PC-3 (cell line): ENCODE data around the gene UBQLN3.

Source experiments
- CTCF ChIP-seq: fragments of 300-600 bp; sonication (generic); conservative IDR thresholded peaks from 2 replicates; pipeline ENCODE4 v1.5.1; 2017; ENCODE audit warnings: antibody characterized with exemption, low read depth, mild to moderate bottlenecking, low read length
- EZH2 ChIP-seq: fragments of 300-600 bp; sonication (generic); IDR thresholded peaks from one replicate; pipeline ENCODE4 v1.6.1; 2017; ENCODE audit warnings: antibody characterized with exemption, mild to moderate bottlenecking, low read length; ENCODE audit not compliant: unreplicated experiment

- TF ChIP-seq CTCF (no peak), EZH2 (no peak)
Measured at GRCh38 chr11:5507933-5508305, 1.8 kb downstream of the UBQLN3 start.
